T-helper 1 cell treated with Interleukin-12 subunit alpha and Interleukin-12 subunit beta and Interleukin-4 antibody, amounts not matched to agents 30 μg/mL and 1 μg/mL, for 36 hours (primary cell): ENCODE data around the gene BPI.
"Not testable (repeated sequence)": the region's sequence is repeated elsewhere in the genome, so short reads cannot be mapped to it uniquely, and the experiment has no call there.

Experiments used
- H3K27ac Mint-ChIP-seq: one replicate; pipeline ENCODE4 v1.8.0; 2021; ENCODE audit warnings: mild to moderate bottlenecking, mixed read lengths
- H3K27me3 Mint-ChIP-seq: one replicate; pipeline ENCODE4 v1.8.0; 2021; ENCODE audit warnings: low read depth, mixed read lengths
- H3K36me3 Mint-ChIP-seq: one replicate; pipeline ENCODE4 v1.8.0; 2021; ENCODE audit warnings: low read depth, mixed read lengths
- H3K4me1 Mint-ChIP-seq: one replicate; pipeline ENCODE4 v1.8.0; 2021; ENCODE audit warnings: low read depth, mixed read lengths
- H3K4me3 Mint-ChIP-seq: one replicate; pipeline ENCODE4 v1.8.0; 2021; ENCODE audit warnings: mild to moderate bottlenecking, moderate library complexity, mixed read lengths
- H3K9me3 Mint-ChIP-seq: one replicate; pipeline ENCODE4 v1.8.0; 2021; ENCODE audit warnings: mixed read lengths

Gene BPI

DNA sequence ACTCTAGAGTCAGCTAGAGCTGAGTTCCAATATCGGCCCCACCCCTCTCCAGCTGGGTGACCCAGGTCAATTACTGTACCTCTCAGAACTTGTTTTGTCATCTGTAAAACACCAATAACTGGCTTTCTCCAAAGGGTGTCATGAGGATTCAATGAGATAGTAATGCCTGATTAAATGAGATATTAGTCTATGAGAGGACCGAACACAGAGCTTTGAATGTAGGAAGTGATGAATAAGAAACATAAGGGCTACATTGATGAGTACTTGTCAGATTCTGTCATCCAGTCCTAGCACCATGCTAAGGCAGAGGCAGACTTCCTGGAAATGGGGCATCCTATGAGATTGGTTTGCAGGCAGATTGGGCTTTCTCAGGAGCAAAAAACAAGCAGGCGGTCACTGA, 20.2 kb downstream of the BPI start:
- H3K36me3 Mint-ChIP-seq, result no peaks in the 10 kb centered on the region
- no peak overlapping the region for H3K27ac Mint-ChIP-seq
- no peaks in the 10 kb centered on the region for H3K9me3 Mint-ChIP-seq
- H3K27me3 Mint-ChIP-seq, result peaks cover 16% of the 10 kb centered on the region
- no peaks in the 10 kb centered on the region for H3K4me1 Mint-ChIP-seq
- H3K4me3 Mint-ChIP-seq, result no peak overlapping the region

DNA sequence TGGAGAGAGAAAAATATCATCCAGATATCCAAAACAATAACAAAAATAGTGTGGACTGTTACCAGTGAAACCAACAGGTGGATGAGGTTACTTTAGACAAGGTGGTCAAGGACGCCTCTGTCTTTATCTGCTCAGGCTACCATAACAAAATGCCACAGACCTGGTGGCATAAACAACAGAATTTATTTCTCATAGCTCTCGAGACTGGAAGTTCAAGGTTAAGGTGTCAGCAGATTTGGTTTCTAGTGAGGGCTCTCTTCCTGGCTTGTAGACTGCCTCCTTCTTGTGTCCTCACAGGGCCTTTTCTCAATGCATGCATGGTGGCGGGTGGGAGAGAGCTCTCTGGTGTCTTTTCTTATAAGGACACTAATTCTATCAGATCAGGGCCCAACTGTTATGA, 21.2 kb downstream of the BPI start:
- Mint-ChIP-seq H3K36me3 (no peaks in the 10 kb centered on the region), H3K9me3 (no peaks in the 10 kb centered on the region), H3K27ac (no peak overlapping the region), H3K4me1 (no peaks in the 10 kb centered on the region), H3K27me3 (peaks cover 16% of the 10 kb centered on the region), H3K4me3 (no peak overlapping the region)

DNA sequence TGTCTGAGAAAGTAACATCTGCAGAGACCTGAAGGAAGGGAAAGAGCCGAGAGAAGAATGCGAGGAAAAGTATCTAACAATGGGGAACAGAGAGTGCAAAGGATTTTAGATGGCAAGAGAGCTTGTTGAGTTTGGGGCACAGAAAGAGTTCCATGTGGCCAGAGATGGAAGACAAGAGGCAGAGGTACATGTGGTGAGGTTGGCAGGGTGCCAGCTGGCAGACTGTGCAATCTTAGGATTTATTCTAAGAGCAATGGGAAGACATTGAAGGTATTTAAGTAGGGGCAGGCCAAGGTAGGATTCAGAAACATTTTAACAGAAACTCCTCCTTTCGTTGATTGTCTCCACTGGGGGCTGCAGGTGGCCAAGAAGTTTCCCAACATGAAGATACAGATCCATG, 21.9 kb downstream of the BPI start:
- Mint-ChIP-seq H3K4me1 (no peaks in the 10 kb centered on the region), H3K36me3 (no peaks in the 10 kb centered on the region), H3K9me3 (no peaks in the 10 kb centered on the region), H3K27ac (no peak overlapping the region), H3K27me3 (peaks cover 10% of the 10 kb centered on the region), H3K4me3 (no peak overlapping the region)

DNA sequence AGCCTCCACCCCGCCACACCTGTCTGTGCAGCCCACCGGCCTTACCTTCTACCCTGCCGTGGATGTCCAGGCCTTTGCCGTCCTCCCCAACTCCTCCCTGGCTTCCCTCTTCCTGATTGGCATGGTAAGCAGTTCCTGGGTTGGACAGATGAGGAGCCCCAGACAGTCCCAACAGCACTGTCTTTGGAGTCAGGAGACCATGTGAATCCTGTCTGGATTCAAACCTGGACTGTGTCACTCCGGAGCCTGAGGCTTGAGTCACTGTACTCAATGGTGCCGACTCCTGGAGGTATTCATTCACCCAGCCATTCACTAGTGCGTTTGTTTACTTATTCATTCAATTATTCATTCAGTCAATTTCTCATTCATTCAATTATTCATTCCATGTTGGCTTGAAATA, 22.4 kb downstream of the BPI start:
- Mint-ChIP-seq H3K27ac (no peak overlapping the region), H3K4me1 (no peaks in the 10 kb centered on the region), H3K27me3 (peaks cover 10% of the 10 kb centered on the region), H3K36me3 (no peaks in the 10 kb centered on the region), H3K4me3 (no peak overlapping the region), H3K9me3 (no peaks in the 10 kb centered on the region)

DNA sequence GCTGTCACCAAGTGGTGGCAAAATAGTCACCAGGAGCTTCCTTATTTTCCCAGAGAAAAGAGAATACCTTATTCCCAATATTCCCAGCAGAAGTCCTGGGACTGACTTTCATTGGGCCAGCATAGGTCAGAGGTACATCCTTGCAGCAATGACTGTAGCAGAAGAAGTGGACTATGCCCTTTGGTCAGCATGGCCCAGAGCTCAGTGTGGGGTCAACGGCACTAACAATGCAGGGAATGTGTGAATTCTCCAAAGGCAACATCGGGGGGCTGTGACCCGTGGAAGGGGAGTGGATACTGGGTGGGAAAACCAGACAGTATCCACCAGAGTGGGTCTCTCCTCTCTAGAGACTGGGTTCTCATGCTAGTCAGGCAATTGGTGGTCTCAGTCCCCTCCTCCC, 26.7 kb downstream of the BPI start:
- Mint-ChIP-seq H3K9me3 (no peaks in the 10 kb centered on the region), H3K27ac (no peak overlapping the region), H3K36me3 (no peaks in the 10 kb centered on the region), H3K4me3 (no peak overlapping the region), H3K4me1 (no peaks in the 10 kb centered on the region), H3K27me3 (no peaks in the 10 kb centered on the region)

DNA sequence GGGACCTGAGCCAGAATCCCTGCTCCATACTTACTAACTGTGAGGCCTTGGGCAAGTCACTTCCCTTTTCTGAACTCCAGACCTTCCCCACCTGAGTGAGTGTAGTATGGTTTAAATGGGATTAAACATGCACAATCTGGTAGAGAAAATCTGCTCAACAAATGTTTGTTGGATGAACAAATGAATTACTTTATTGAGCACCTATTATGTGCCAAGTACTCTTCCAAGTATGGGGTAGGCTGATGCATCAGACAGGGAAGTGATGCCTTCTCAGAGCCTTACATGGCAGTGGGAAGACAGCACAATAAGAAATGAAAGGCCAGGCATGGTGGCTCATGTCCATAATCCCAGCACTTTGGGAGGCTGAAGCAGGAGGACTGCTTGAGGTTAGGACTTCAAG, 27.3 kb downstream of the BPI start:
- Mint-ChIP-seq H3K4me1 (no peaks in the 10 kb centered on the region), H3K9me3 (no peaks in the 10 kb centered on the region), H3K4me3 (no peak overlapping the region), H3K27ac (no peak overlapping the region), H3K27me3 (peaks cover 2% of the 10 kb centered on the region), H3K36me3 (no peaks in the 10 kb centered on the region)

DNA sequence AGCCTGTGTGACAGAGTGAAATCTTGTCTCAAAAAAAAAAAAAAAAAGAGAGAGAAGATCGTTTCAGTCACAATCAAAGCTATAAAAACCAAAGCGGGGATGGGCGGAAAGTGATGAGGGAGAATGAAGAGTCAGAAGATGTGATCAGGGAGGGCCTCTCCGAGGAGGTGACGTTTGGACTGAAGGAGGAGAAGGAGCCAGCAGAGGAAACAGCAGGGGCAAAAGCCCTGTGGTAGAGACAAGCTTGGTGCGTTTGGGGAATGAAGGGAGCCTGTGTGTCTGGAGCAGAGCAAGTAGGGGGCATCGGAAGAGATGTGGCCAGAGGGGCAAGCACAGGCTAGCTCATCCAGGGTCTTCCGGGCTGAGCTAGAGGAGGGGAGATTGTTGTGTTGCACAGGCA, 27.9 kb downstream of the BPI start:
- Mint-ChIP-seq H3K4me3 (no peak overlapping the region), H3K36me3 (no peaks in the 10 kb centered on the region), H3K27me3 (peaks cover 4% of the 10 kb centered on the region), H3K4me1 (no peaks in the 10 kb centered on the region), H3K27ac (no peak overlapping the region), H3K9me3 (no peaks in the 10 kb centered on the region)

DNA sequence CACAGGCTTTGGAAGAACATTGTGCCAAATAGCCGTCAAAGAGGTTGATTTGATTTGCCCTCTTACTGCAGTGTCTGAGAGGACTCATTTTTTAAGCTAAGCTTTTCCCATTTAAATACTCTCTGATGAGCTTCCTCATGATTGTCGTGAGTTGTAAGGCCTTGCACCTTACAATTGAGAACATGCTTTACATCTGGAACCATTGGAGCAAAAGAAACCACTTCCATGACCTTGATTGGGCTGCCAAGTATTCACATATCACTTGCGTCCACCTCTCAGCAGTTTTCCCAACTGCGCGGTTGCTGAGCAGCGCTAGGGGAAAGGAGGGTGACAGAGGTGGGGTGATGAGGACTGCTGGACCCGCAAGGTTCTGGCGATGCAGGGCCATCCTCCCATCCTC, 30.1 kb downstream of the BPI start:
- peaks cover 11% of the 10 kb centered on the region for H3K9me3 Mint-ChIP-seq
- no peak overlapping the region for H3K4me3 Mint-ChIP-seq
- H3K27me3 Mint-ChIP-seq, result peaks cover 9% of the 10 kb centered on the region
- H3K4me1 Mint-ChIP-seq, result no peaks in the 10 kb centered on the region
- no peak overlapping the region for H3K27ac Mint-ChIP-seq
- H3K36me3 Mint-ChIP-seq, result no peaks in the 10 kb centered on the region

DNA sequence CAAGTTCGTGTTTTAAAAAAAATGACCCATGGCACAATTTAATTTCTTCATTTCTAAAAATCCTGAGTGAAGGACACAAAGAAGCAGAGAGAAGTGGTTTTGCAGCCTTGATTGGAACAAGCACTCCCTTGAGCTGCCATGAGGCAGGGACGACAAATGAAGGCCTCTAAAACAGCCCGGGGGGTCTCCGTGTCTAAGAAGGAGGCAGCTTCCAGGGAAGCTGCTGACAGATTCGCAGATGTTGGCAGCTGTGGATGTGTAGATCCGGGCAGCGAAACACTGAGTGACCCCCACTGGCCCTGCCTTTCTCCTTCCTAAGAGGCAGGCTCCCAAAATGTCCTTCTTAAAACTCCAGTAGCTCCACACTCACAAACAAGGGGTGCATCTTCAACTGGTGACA, 32.8 kb downstream of the BPI start:
- H3K4me3 Mint-ChIP-seq, result no peak overlapping the region
- peaks cover 9% of the 10 kb centered on the region for H3K27me3 Mint-ChIP-seq
- no peaks in the 10 kb centered on the region for H3K4me1 Mint-ChIP-seq
- no peak overlapping the region for H3K27ac Mint-ChIP-seq
- no peaks in the 10 kb centered on the region for H3K36me3 Mint-ChIP-seq
- H3K9me3 Mint-ChIP-seq, result peaks cover 11% of the 10 kb centered on the region

DNA sequence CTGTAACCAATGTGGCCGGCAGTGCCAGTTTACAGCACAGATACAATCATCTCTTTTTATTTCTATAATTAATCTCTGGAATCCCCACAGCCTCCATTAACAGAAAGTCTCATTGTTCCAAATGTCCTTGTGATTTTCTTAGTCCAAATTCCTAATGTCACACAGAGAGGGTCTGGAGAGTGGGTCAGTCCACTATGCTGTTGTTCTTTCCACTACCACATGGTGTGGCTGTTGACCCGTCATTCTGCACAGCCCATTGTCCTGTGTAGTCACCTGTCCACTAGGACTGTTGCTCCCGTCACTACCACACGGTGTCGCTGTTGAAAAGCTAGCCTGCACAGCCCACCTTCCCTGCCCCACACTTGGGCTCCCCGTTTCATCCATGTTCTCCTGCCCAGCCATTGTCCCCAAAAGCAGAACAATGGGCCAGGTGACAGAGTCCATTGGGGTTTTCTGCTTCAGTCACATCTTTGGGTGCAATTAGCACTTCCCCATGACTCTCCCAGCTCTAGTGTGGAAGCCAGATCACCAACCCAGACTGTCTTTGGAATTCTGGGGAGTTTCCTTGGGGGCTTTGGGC, 33.7 kb downstream of the BPI start:
- H3K4me3 Mint-ChIP-seq, result no peak overlapping the region
- no peaks in the 10 kb centered on the region for H3K36me3 Mint-ChIP-seq
- H3K4me1 Mint-ChIP-seq, result no peaks in the 10 kb centered on the region
- H3K27ac Mint-ChIP-seq, result no peak overlapping the region
- H3K27me3 Mint-ChIP-seq, result peaks cover 9% of the 10 kb centered on the region
- H3K9me3 Mint-ChIP-seq, result peaks cover 11% of the 10 kb centered on the region

DNA sequence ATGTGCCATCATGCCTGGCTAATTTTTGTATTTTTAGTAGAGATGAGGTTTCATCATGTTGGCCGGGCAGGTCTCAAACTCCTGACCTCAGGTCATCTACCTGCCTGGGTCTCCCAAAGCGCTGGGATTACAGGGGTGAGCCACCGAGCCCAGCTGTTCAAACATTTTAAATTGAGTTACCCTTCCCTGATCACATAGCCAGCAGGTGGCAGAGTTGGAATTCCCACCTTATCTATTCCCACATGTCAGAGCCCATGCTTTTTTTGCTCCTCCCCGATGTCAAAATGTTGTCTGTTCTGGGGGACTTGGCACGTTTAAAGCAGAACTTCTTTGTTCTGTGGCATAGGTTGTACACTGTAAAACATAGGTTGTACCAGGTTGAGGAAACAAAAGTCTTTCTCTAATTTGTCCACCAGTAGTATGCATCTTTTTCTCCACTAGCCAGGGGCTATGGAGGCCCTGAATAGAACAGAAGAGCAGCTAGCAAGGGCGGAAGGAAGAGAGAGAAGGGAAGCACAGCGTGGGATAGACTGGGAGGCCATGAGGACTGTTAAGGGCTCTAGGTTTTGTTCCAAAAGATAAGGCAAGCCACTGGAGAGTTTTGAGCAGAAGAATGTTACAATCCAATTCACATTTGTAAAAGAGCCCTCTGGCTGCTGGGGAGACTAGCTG, 35.0 kb downstream of the BPI start:
- Mint-ChIP-seq H3K4me1 (no peaks in the 10 kb centered on the region), H3K27me3 (peaks cover 9% of the 10 kb centered on the region), H3K4me3 (no peak overlapping the region), H3K27ac (no peak overlapping the region), H3K9me3 (peaks cover 11% of the 10 kb centered on the region), H3K36me3 (no peaks in the 10 kb centered on the region)

DNA sequence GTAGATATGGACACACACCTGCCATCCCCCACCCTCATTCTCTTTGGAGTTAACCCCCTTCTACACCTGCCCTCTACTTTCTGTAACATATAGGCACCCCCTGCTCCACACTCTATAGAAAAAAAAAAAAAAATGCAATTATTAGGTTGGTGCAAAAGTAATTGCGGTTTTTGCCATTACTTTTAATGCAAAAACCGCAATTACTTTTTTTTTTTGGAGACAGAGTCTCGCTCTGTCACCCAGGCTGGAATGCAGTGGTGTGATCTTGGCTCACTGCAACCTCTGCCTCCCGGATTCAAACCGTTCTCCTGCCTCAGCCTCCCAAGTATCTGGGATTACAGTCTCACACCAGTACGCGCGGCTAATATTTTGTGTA, 35.6 kb downstream of the BPI start:
- H3K4me1 Mint-ChIP-seq, H3K27me3 Mint-ChIP-seq, H3K27ac Mint-ChIP-seq, H3K4me3 Mint-ChIP-seq, H3K36me3 Mint-ChIP-seq: not testable (repeated sequence)
- peaks cover 11% of the 10 kb centered on the region for H3K9me3 Mint-ChIP-seq

DNA sequence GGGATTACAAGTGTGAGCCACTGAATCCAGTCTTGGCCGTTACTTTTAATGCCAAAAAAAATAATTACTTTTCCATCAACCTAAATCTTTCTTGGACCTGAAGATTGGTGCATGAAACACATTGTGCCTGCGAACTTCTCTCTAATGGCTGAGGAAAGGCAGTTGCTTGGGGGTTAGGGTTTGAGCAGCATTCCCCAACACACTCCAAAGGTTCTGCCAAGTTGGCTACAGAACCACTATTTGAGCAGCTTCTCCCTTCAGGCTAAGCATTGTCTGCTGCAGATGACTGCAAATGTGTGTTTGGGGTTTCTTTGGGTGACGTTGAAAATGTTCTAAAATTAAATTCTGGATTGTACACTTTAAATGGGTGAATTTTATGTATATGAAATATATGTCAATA, 36.0 kb downstream of the BPI start:
- Mint-ChIP-seq H3K4me1 (no peaks in the 10 kb centered on the region), H3K36me3 (no peaks in the 10 kb centered on the region), H3K27ac (no peak overlapping the region), H3K4me3 (no peak overlapping the region), H3K27me3 (peaks cover 9% of the 10 kb centered on the region), H3K9me3 (peaks cover 11% of the 10 kb centered on the region)

DNA sequence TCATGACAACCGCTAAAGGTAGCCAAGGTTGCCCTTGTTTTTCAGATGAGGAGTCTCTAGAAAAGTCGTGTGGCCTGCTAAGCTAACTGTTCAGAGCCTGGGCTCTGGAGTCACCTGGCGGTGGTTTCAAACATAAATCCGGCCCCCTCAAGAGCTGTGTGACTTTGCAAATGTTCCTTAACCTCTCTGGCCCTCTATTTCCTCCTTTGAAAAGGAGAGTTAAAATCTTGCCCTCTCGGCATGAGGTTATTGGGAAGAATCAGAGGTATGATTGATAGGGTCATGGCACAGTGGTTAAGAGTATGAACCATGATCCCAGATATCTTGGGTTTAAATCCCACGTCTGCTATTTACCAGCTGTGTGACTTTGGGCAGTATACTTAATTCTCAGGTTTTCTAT, 36.7 kb downstream of the BPI start:
- H3K4me3 Mint-ChIP-seq, result no peak overlapping the region
- no peak overlapping the region for H3K27ac Mint-ChIP-seq
- no peaks in the 10 kb centered on the region for H3K4me1 Mint-ChIP-seq
- H3K9me3 Mint-ChIP-seq, result peaks cover 11% of the 10 kb centered on the region
- peaks cover 9% of the 10 kb centered on the region for H3K27me3 Mint-ChIP-seq
- H3K36me3 Mint-ChIP-seq, result no peaks in the 10 kb centered on the region

DNA sequence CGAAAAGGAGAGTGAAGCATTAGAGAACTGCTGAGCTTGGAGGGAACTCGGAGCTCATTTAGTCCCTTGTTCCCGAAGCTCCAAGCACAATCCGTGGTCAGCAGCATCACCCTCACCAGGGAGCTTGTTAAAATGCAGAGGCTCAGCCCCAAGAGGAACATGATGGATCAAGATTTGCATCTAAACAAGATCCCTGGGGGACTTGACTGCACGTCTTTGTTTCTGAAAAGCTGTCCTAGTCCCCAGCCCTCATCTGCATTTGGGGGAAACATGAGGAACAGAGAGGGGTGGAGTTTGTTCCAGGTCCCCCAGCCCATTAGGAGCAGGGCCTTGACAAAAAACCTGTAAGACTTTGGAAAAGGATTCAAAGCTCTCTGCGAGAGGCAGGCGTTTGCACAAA, 38.3 kb downstream of the BPI start:
- H3K4me3 Mint-ChIP-seq, result no peak overlapping the region
- H3K9me3 Mint-ChIP-seq, result peaks cover 8% of the 10 kb centered on the region

More for the DNA sequence above, 38.3 kb downstream of the BPI start:
- Mint-ChIP-seq H3K4me1 (no peaks in the 10 kb centered on the region), H3K36me3 (no peaks in the 10 kb centered on the region), H3K27me3 (peaks cover 5% of the 10 kb centered on the region), H3K27ac (no peak overlapping the region)
